GM12801 (cell line): ENCODE results near the gene ATP1B2.

Experiments
- CTCF ChIP-seq: IDR thresholded peaks from one replicate; pipeline ENCODE4 v1.5.1; 2011; ENCODE audit warnings: control low read depth; ENCODE audit not compliant: insufficient read length; ENCODE audit errors: extremely low read depth

ATP1B2 gene

GRCh38 chr17:7615265-7615747 is 35.4 kb upstream of the ATP1B2 start:
- TF ChIP-seq CTCF, result no peak

- TF ChIP-seq CTCF, result no peak
Observed at GRCh38 chr17:7618608-7619007, 32.1 kb upstream of the ATP1B2 start.

DNA sequence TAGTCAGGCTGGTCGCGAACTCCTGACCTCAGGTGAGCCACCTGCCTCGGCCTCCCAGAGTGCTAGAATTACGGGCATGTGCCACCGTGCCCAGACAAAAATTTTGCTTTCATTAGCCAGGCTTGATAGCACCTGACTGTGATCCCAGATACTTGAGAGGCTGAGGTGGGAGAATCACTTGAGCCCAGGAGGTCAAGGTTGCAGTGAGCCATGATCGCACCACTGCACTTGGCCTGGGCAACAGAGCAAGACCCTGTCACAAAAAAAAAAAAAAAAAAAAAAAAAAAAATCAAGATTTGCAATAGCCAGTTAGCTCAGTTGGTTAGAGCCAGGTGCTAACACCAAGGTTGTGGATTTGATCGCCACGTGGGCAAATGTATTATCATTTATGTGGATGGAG is 29.9 kb upstream of the ATP1B2 start:
- no peak for TF ChIP-seq CTCF

DNA sequence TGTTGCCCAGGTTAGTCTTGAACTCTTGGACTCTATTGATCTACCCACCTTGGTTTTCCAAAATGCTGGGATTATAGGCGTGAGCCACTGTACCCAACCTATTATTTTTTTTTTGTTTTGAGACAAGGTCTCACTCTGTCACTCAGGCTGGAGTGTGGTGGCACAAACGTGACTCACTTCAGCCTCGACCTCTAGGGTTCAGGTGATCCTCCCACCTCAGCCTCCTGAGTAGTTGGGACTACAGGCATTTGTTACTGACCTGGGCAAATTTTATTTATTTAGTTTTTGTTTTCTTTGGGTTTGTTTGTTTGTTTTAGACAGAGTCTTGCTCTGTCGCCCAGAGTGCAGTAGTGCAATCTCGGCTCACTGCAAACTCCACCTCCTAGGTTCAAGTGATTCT is 27.1 kb upstream of the ATP1B2 start:
- no peak for TF ChIP-seq CTCF

DNA sequence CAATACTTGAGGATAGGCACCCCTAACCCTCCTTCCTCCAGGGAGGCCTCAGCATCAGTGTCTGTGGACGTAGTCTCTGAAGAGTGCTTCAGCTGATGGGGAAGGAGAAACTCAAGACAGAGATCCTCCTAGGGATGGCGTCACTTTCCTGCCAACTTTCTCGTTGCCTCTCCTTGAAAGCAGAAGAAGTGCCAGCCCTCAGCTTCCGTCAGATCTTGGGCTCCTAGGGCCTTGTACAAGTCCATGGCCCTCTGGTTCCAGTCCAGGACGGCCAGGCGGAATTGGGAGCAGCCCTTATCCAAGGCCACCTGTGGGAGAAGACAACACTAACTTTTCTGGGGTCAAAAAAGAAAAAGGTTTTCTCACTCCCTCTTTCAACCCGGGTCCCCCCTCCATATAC is 24.4 kb upstream of the ATP1B2 start:
- no peak for TF ChIP-seq CTCF

DNA sequence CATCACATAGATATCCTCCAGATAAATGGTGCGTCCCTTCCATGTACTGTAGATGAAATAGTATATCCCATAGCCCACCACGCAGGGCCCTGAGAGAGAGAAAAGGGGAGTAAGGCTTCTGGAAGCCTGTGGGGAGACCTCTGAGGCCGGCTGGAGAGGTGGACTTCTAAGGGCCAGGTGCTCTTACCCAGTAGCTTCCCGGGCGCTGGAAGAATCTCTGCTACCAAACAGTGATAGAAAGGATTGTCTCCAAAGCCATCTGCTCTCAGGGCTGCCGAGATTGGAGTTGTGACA is 23.8 kb upstream of the ATP1B2 start:
- TF ChIP-seq CTCF, result no peak

GRCh38 chr17:7627250-7628121 is 23.2 kb upstream of the ATP1B2 start, which contains the start of gene SAT2:
TSS of gene SAT2 (minus strand) at chr17:7627821. CDS start at chr17:7627635, 186 bp downstream.
- no peak for TF ChIP-seq CTCF
